IPS DF 19.7 (cell line): ENCODE data around the gene SPON1.
"Not testable (repeated sequence)": the region's sequence is repeated elsewhere in the genome, so short reads cannot be mapped to it uniquely, and the experiment has no call there.

Experiments
- DNase-seq: peaks from one replicate; pipeline ENCODE4 v3.0.0-alpha.2; 2013; ENCODE audit warnings: low read depth, low spot score

SPON1 gene

DNA sequence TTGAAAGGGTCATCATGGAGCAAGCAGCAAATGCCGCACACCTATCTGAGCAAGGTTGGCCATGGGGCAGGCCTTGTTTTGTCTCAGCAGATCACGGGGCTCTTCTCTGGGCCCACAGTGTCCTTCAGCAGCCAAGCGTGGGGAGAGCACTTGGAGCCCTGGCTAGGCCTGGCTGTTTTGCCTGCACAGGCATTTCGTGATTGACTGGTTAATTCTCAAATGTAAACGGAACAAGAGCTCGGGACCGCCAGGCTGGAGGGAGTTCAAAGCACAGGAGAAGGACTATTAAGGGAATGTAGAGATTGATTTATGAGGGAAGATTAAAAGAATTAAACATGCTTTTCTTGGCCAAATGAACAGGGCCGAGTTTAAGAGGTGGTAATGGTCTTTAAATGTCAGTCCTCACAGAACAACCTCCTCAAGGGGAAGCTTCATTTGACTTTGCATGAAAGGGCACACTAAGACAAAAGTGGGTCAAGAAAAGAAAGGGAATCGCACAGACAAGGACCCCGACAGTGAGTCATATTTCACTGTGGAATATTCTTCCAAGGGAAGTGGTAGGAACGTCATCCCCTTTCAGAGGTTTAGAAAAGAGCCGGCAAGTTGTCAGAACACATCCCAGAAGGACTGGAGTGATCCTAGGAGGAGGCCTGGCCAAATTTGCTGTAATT lies 20.7 kb downstream of the SPON1 start:
- DNase-seq = no peak

GRCh38 chr11:13984616-13985450 lies 22.3 kb downstream of the SPON1 start:
- no peak for DNase-seq

GRCh38 chr11:13986695-13987094 lies 24.2 kb downstream of the SPON1 start:
- not testable (repeated sequence) for DNase-seq

GRCh38 chr11:13992158-13992856 lies 29.8 kb downstream of the SPON1 start:
- DNase-seq = not testable (repeated sequence)

DNA sequence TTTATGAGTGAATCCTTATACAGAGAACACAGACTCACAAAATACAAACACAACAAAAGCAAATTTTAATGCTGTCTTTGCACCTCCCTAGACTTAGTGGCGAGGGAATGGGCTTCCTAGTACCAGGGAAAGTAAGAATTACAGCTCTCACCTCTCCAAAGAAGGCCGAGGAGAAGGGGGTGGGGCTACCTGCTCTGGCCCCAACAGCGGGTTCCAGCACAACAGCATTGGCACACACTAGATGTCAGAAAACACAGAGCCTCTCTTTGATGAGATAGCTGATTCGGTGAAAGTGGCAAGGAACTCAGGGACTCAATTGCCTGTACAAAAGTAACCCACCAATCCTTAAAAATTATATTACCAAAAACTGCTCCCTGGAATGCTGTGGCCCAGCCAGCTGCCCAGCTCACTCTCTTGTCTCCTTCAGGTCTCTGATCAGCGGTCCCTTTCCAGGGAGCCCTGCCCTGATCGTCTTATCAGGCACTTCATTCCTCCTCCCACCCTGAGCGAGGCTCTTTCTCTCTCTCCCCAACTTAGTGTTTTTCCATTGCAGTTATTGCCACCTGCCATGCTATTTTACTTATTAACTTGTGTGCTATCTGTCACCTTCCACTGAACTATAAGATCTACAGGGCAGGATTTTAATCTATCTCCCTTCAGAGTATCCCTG lies 30.7 kb downstream of the SPON1 start:
- no peak for DNase-seq

DNA sequence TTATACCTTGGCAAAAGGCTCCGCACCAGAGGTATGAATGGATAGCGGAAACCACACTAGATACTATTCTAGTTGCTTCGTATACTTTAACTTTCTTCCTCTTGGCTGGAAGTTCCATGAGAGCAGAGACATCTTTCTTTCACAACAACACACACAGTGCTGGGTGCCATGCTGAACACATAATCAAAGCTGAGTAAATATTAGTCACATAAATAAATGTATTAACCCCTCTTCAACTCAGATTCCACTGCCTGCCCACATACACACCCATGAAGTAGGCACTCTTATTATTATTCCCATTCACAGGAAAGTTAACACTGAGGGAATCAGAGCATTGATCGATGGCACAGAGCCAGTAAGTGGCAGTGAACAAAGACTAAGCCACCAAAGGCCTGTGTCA lies 35.4 kb downstream of the SPON1 start:
- no peak for DNase-seq

- DNase-seq = no peak
These were observed 37.2 kb downstream of the SPON1 start for GRCh38 chr11:13999704-14000103.

- no peak for DNase-seq
These were observed 39.1 kb downstream of the SPON1 start for GRCh38 chr11:14001597-14001996.

DNA sequence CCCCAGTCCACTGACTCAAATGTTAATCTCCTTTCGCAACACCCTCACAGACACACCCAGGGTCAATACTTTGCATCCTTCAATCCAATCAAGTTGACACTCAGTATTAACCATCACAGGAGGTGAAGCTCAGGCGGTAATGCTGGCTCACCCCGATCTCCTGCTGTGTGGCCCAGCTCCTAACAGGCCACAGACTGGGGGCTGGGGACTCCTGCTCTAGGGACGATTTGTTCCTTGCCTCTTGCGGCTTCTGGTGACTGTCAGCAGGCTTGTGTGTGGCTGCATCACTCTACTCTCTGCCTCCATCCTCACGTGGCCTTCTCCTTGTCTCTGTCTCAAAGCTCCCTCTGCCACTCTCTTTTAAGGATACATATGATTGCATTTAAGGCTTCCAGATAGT lies 45.0 kb downstream of the SPON1 start:
- DNase-seq = no peak

DNA sequence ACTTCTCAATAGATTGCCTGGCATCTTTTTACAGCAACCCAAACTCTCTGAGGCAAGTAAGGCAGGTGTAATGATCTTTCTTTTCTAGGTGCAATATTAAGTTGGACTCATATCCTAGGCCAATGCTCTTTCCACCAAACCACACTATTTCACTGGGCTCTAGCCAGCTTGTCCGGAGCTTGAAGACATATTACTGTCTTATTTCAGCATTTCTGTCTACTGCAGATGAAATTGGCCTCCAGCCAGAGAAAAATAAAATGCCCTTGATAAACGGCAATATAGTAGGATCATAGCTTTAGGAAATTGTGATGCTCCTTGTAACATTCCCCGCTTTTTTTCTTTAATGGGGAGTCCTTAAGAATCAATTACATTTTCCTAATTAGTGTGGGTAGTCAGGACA lies 48.1 kb downstream of the SPON1 start:
- DNase-seq = no peak

DNA sequence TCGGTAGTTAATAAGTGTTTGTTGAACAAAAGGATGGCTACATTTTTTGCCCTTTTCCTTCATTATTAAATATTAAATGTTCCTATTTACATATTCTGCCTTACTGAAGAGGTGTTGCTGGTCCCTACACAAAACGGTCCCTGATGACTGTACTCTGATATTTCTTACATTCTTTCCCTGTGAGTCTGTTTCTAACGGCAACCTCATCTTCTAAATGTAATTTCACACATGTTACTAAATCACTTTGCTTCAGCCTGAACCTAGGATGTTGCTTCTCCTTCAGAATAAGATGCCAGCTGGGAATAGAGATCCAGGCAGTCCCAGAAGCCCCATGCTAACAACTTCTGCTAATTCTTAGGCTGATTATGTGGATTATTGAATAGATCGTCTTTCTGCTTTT lies 50.3 kb downstream of the SPON1 start:
- DNase-seq = no peak

DNA sequence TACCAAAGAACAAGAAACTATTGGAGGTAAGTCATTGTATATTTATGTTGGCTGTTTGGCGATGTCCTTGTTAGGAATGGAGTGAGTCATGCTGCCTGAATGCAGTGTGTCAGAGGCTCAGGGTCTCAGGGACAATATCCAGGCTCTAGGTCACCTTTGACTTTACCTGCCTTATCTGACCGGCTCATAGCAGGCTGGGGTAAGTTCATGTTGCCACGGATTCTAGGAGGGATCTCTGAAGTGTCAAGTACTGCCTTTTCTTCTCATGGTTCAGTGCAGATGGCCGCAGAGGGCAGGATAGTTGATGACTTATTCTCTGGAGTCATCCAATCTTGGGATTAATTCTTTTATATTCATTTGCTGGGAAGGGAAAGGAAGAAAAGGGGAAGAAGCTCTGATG lies 53.2 kb downstream of the SPON1 start:
- peak; percentile 28 for DNase-seq

GRCh38 chr11:14018441-14018840 lies 55.9 kb downstream of the SPON1 start:
- no peak for DNase-seq

- DNase-seq = no peak
These were observed 59.2 kb downstream of the SPON1 start for GRCh38 chr11:14021738-14022137.

- no peak for DNase-seq
These were observed 59.7 kb downstream of the SPON1 start for GRCh38 chr11:14022251-14022650.

DNA sequence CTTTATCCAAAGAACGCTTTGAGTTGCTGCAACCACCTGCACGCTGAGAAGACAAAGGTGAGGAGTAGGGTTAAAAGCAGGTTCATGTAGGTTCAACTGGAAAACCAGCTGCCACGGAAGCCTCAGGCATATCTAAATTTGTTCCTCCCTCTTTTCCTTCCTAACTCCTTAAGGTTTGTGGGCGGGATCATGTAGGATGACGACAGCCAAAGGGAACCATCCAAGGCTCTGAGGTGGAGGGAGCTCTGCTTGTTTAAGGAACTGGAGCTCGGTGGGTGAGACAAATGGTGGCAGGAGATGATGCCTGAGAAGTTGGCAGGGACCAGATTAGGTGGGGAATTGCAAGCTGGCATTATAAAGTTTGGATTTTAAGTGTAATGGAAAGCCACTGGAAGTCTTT lies 60.3 kb downstream of the SPON1 start:
- no peak for DNase-seq

GRCh38 chr11:14026961-14027360 lies 64.4 kb downstream of the SPON1 start:
- DNase-seq = no peak

DNA sequence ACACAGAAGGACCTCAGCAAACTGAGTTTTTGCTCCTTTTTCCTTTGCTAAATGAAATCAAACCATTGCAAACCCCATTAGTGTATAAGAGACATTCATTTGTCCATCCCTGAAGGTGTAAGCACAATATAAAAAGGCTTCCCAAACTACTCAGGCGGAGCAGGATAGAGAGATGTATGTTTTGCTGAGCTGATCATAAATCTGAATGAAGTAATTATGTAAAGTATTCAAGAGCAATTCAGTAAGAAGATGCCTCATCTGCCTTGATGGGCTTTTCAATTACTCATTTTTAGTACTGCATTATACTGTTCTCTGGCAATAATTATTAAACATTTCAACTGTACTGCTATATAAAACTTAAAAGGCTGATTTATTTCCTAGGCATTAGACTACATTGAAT lies 65.0 kb downstream of the SPON1 start:
- DNase-seq = no peak

GRCh38 chr11:14029440-14029839 lies 66.9 kb downstream of the SPON1 start:
- DNase-seq = peak; percentile 25

DNA sequence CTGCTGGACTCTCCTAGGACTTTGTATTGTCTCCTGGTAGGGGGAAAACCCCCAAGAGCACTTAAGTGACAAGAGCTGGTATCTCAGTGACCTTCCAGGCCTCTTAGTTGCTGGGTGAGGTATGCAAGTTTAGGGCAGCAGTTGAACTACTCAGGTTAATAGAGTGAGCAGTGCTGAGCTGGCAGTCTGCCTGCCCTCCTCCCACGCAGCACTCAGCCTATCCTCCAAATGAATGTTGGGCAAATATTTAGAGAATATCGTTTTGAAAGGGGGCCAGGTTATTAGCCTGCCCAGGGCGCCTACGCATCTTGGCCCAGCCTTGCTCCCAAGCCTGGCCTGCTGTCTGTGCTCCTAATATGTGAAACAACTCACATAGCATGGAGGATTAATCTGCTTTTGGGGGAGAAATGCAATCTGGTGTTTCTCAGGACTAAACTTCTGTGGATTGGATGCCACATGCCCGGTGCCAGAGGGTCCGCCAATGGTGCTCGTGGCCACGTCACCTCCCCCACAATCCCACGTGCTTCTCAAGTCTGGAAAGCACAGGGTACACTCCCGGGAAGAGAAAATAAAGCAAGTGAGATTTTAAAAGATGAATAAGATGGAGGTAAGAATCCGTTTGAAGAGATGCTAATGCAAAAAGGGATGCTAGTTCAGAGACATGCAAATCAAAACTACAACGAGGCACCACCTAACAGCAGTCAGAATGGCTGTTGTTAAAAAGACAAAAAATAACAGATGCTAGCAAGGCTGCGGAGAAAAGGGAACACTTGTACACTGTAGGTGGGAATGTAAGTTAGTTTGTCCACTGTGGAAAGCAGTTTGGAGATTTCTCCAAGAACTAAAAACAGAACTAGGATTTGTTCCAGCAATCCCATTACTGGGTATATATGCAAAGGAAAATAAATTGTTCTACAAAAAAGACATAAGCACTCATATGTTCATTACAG lies 67.7 kb downstream of the SPON1 start:
- no peak for DNase-seq

GRCh38 chr11:14035526-14035925 lies 73.0 kb downstream of the SPON1 start:
- not testable (repeated sequence) for DNase-seq
